CD4-positive, alpha-beta T cell treated with Interleukin-1 beta for 1 hour (primary cell): Measurements from ENCODE around the gene ARMC2.
A peak's percentile ranks its signal among the peaks of the same experiment; 100 is the strongest.
"Not testable (repeated sequence)": the region's sequence is repeated elsewhere in the genome, so short reads cannot be mapped to it uniquely, and the experiment has no call there.

Experiments used
- DNase-seq, 2 donors: peaks; one replicate each; pipeline ENCODE4 v3.0.0-alpha.2; 2020 to 2022

The ARMC2 gene

GRCh38 chr6:108921547-108922361 is 73.5 kb downstream of the ARMC2 start:
- no peak for DNase-seq

- DNase-seq: no peak
Observed at GRCh38 chr6:108922499-108922898, 74.3 kb downstream of the ARMC2 start.

GRCh38 chr6:108927927-108928326 is 79.7 kb downstream of the ARMC2 start:
- DNase-seq: no peak

GRCh38 chr6:108928650-108929049 is 80.4 kb downstream of the ARMC2 start:
- no peak for DNase-seq

GRCh38 chr6:108931090-108931489 is 82.9 kb downstream of the ARMC2 start:
- not testable (repeated sequence) for DNase-seq

GRCh38 chr6:108937170-108937569 is 88.9 kb downstream of the ARMC2 start:
- DNase-seq: no peak

- DNase-seq: no peak
Observed at GRCh38 chr6:108940741-108941140, 92.5 kb downstream of the ARMC2 start.

GRCh38 chr6:108941281-108941680 is 93.1 kb downstream of the ARMC2 start:
- no peak for DNase-seq

GRCh38 chr6:108941859-108942258 is 93.6 kb downstream of the ARMC2 start:
- DNase-seq: no peak

- DNase-seq: peak; percentile 75 to 78
Observed at GRCh38 chr6:108942556-108943492, 94.6 kb downstream of the ARMC2 start.

GRCh38 chr6:108944071-108944470 is 95.8 kb downstream of the ARMC2 start:
- no peak for DNase-seq

- no peak for DNase-seq
Observed at GRCh38 chr6:108944707-108945680, 96.8 kb downstream of the ARMC2 start.

GRCh38 chr6:108945681-108946159 is 97.5 kb downstream of the ARMC2 start:
- no peak for DNase-seq

GRCh38 chr6:108946695-108947094 is 98.5 kb downstream of the ARMC2 start:
- no peak for DNase-seq

GRCh38 chr6:108947114-108947854 is 99.1 kb downstream of the ARMC2 start:
- no peak for DNase-seq

GRCh38 chr6:108948181-108948661 is 100.0 kb downstream of the ARMC2 start:
- DNase-seq: no peak

GRCh38 chr6:108951351-108951953 is 103.2 kb downstream of the ARMC2 start:
- DNase-seq: no peak

- DNase-seq: no peak
Observed at GRCh38 chr6:108952776-108953486, 104.7 kb downstream of the ARMC2 start.

- no peak for DNase-seq
Observed at GRCh38 chr6:108953681-108954080, 105.5 kb downstream of the ARMC2 start.

GRCh38 chr6:108955329-108955949 is 107.2 kb downstream of the ARMC2 start:
- DNase-seq: no peak
